OCI-LY1 (cell line): ENCODE results near the gene ZFYVE28.

Source experiments
- CTCF ChIP-seq: fragments of 200-600 bp; sonication (generic), shearing (Covaris generic); IDR thresholded peaks from 2 replicates; pipeline ENCODE4 v1.5.1; 2017; ENCODE audit warnings: mild to moderate bottlenecking, antibody characterized with exemption, low read length, moderate library complexity, mixed read lengths
- EZH2 ChIP-seq: fragments of 200-600 bp; sonication (generic), shearing (Covaris generic); IDR thresholded peaks from 2 replicates; pipeline ENCODE4 v1.8.0; 2017; ENCODE audit warnings: borderline replicate concordance, mixed run types, mild to moderate bottlenecking, antibody characterized with exemption, low read length, moderate library complexity, mixed read lengths

GRCh38 chr4:2264481-2265041 lies 153.9 kb downstream of the ZFYVE28 start:
- TF ChIP-seq CTCF (no peak), EZH2 (no peak)
